22Rv1 (cell line): ENCODE results near the gene NDP.

Experiments
- H3K27ac ChIP-seq: fragments of 450-650 bp; 2 replicates; pipeline ENCODE4 v1.5.1; 2017
- CTCF ChIP-seq: fragments of 450-650 bp; IDR thresholded peaks from 2 replicates; pipeline ENCODE4 v1.5.1; 2017; ENCODE audit warnings: mild to moderate bottlenecking
- ZFX ChIP-seq: fragments of 450-650 bp; IDR thresholded peaks from 2 replicates; pipeline ENCODE4 v1.6.1; 2017; ENCODE audit warnings: antibody characterized with exemption, borderline replicate concordance

Gene NDP

DNA sequence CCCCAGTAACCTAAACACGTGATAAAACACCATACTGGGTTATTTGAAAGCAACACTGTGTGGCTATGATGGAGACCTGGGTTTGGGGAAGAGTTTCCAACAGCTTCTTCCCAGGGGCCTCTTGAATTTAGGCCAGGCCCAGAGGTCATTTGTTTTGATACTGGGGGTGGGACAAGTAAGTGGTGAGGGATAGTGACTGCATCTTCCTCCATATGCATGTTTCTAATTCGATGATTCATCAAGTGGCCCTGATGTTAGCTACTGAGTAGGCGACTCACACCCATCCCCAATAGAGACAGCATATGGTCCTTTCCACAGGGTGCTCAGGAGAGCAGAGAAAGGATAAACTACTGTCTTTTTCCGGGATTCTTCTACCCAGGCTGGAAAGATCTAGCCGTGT, 2.7 kb downstream of the NDP start:
- no peak for TF ChIP-seq ZFX
- no peak for TF ChIP-seq CTCF
- no peak overlapping the region for H3K27ac ChIP-seq

DNA sequence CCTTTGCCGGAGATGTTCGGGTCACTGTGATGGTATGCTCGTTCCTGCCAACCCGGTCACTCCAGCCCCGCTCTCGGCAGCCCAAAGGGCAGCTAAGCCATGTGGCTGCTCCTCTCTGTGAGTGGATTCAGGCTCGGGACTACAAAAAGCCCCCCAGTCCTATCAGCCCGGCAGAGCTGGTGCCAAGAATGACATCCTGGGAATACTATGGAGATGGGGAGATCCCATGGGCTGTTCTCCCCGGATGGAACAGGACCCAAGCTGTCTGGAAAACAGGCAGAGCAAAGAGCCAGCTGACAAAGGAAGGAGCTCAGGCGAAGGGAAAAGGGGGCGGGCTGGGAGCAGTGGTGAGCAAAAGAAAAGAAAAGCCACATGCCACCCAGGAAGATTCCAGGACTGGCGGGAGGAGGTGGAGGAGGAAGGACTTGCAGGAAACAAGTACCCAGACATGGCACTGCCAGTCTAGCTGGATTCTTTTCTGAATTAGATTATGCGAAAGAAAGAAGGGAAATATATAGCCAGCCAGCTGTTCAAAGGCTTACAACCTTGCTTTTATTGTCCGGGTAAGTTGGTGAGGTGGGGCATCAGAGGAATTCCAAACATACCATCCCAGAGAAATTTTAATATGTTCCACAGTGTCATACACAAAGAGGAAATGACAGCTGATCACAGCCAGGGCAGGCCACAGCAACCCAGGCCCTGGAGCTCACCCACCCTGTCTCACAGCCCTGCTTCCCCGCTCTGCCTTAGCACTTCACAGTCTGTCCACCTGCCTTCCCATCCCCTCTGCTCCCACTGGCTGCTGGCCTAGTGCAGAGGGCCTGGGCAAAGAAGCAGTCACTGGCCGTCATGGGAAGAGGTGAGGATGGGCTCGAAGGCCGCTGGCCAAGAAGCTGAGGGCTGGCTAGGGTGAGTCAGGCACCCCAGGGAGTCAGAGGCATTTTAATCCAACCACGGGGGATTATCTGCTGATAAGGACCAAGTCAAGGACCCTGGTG, 3.4 kb downstream of the NDP start:
- TF ChIP-seq ZFX (no peak), CTCF (no peak)
- no peak overlapping the region for H3K27ac ChIP-seq

DNA sequence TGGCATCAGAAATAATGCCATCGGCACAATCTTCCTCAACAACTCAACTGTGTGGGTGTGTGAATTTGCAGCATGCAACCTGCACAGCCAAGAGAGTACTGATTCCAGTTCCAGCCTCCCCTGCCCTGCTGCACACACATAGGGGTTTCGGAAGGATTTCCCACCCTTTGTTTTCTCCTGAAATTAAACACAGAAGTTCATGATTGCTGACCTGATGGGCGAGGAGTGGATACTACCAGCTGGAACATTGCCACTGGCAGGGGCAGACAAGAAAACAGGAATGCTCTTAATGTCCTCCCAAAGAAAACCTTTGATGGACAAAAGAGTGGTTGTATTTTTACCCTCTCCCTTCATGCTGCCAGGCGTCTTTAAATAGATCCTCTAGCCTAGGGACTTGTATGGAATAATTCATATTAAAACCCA, 4.8 kb downstream of the NDP start:
- no peak overlapping the region for H3K27ac ChIP-seq
- TF ChIP-seq ZFX (no peak), CTCF (no peak)

DNA sequence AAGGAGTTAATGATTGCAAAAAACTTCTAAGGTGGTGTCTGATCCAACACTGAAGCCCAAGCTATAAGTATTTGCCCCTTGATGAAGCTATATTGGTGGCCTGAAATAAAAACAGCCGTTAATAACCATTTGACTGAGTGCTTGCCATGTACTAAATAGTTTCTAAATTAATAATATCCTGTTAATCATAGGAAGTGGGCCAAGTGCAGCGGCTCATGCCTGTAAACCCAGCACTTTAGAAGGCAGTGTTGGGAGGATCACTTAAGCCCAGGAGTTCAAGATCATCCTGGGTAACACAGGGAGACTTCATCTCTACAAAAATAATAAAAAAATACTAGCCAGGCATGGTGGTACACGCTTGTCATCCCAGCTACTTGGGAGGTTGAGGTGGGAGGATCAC, 8.3 kb downstream of the NDP start:
- H3K27ac ChIP-seq = no peak overlapping the region
- no peak for TF ChIP-seq CTCF
- TF ChIP-seq ZFX = no peak

GRCh38 chrX:43963726-43964125, 9.5 kb downstream of the NDP start:
- no peak overlapping the region for H3K27ac ChIP-seq
- TF ChIP-seq ZFX = no peak
- no peak for TF ChIP-seq CTCF

GRCh38 chrX:43962636-43963035, 10.6 kb downstream of the NDP start:
- H3K27ac ChIP-seq = no peak overlapping the region

More at GRCh38 chrX:43962636-43963035, 10.6 kb downstream of the NDP start:
- no peak for TF ChIP-seq CTCF
- TF ChIP-seq ZFX = no peak
